HUDEP-2 (cell line): ENCODE measurements around the gene KPNA3.
"Not testable (repeated sequence)": the region's sequence is repeated elsewhere in the genome, so short reads cannot be mapped to it uniquely, and the experiment has no call there.

ENCODE experiments used
- DNase-seq, 76 experiments: peaks; one replicate each; lab custom pipeline; 2025; ENCODE audit not compliant: unreplicated experiment in 76 of 76; lab: John Stamatoyannopoulos, UW

The KPNA3 gene

GRCh38 chr13:49760558-49760957 is 31.9 kb downstream of the KPNA3 start:
- DNase-seq, result no peak

DNA sequence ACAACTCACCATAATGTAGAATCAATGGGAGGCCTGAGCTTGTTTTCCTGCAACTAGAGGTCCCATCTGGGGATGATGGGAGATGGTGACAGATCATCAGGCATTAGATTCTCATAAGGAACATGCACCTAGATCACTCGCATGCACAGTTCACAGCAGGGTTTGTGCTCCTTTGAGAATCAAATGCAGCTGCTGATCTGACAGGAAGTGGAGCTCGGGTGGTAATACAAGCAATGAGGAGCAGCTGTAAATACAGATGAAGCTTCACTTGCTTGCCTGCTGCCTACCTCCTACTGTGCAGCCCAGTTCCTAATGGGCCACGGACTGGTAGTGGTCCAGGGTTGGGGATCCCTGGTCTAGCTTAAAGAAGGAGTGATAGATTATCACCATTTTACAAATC is 33.0 kb downstream of the KPNA3 start:
- DNase-seq, result no peak

DNA sequence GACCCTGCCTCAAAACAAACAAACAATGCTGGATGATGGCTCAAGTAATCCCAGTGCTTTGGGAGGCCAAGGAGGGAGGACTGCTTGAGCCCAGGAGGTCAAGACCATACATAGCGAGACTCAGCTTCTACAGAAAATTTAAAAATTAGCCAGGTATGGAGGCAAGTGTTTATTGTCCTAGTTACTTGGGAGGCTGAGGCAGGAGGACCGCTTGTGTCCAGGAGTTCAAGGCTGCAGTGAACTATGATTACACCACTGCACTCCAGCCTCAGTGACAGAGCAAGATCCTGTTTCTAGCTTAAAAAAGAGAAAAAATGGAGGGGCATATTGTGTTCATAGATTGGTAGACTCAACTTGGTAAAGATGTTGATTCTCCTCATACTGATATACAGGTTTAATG is 36.2 kb downstream of the KPNA3 start:
- DNase-seq, result no peak

DNA sequence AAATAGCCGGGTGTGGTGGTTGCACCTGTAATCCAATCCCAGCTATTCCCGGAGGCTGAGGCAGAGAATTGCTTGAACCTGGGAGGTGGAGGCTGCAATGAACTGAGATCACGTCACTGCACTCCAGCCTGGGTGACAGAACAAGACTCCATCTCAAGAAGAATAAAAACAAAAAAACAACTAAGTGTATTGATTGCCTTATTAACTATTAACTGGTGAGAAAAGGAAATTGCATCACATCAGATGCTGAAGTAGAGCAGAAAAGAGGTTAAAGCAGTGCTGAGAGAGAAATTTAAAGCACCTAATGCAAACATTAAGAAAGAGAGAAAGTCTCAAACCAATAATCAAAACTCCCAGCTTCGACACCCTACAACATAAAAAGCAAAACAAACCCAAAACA is 38.3 kb downstream of the KPNA3 start:
- DNase-seq, result no peak

- no peak for DNase-seq
These were observed 42.6 kb downstream of the KPNA3 start for GRCh38 chr13:49749848-49750247.

DNA sequence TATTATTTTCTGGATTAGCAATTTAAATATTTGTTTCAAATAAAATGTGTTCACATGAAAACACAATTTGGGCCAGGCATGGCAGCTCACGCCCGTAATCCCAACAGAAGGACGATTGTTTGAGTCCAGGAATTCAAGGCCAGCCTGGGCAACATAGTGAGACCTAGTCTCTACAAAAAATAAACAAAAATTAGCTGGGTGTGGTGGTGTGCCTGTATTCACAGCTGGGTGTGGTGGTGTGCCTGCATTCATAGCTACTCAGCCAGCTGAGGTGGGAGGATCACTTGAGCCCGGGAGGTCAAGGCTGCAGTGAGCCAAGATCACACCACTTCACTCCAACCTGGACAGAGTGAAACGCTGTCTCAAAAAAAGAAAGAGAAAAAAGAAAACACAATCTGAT is 46.4 kb downstream of the KPNA3 start:
- peak in 21 of 76 experiments; percentile 1 to 52 (median 26) for DNase-seq

GRCh38 chr13:49740870-49741269 is 51.6 kb downstream of the KPNA3 start:
- no peak for DNase-seq

DNA sequence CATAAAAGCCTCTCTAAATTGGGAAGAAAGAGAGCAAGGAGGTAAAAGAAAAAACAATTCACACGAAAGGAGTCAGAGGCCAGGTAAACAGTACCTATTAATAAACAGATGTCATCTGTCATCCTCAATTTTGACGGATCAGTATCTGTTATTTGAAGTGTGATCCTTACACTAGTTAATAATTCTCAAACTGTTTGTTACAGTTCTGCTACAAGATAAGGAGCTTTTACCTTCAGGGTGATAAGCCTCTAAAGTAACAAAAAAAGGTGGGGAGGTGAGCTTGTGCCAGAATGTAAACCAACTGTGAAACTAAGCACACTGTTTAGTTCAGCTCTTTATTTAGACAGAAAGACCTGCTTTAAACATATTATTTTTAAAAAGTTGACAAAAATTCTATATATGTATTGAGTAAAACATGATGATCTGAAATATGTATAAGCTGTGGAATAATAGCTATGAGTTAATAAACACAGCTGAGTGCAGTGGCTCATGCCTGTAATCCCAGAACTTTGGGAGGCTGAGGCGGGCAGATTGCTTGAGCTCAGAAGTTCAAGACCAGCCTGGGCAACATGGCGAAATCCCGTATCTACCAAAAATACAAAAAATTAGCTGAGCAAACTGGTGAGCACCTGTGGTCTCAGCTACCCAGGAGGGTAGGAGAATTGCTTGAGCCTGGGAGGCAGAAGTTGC is 52.8 kb downstream of the KPNA3 start:
- DNase-seq, result no peak

DNA sequence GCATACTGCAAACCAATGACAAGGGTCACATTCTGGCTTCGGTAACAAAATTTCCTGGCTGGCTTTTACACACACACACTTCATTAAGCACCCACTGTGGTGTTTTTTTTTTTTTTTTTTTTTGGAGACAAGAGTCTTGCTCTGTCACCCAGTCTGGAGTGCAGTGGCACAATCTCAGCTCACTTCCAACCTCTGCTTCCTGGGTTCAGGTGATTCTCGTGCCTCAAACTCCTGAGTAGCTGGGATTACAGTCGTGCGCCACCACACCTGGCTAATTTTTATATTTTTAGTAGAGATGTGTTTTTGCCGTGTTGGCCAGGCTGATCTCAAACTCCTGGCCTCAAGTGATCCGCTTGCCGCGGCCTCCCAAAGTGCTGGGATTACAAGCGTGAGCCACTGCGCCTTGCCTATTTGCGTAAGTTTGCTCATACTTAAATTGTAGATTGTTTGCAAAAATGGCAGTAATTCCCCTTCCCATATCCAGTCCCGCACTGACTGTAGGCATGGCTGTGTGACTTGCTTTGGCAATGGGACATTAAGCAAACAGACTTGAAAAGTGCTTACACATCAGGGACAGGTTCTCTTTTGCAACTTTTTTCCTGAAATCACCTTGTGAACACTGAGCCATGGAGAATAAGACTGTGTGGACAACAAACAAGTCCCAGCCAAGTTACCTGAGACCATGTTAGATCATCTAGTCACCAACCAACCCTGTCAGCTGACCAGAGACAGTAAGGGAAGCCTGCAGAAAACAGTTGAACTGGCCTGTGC is 59.1 kb downstream of the KPNA3 start:
- DNase-seq, result no peak

- peak in 2 of 76 experiments; percentile 1 to 6 for DNase-seq
These were observed 60.7 kb downstream of the KPNA3 start for GRCh38 chr13:49731766-49732165.

- no peak for DNase-seq
These were observed 75.9 kb downstream of the KPNA3 start for GRCh38 chr13:49716615-49717014.

DNA sequence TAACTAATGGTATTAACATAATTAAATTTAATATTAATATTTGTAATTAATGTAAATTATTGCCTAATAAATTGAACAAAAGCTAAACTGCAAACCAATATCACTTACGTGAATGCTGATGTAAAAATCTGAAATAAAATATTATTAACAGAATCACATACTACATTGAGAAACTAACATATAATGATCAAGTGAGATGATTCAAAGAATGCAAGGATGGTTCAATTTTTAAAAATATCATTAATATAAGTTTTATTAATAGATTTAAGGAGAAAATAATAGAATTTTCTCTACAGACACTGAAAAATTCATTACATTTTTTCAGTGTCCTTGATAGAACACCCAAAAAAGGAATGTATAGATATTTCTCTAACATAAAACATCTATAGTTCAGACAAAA is 77.7 kb downstream of the KPNA3 start:
- no peak for DNase-seq

DNA sequence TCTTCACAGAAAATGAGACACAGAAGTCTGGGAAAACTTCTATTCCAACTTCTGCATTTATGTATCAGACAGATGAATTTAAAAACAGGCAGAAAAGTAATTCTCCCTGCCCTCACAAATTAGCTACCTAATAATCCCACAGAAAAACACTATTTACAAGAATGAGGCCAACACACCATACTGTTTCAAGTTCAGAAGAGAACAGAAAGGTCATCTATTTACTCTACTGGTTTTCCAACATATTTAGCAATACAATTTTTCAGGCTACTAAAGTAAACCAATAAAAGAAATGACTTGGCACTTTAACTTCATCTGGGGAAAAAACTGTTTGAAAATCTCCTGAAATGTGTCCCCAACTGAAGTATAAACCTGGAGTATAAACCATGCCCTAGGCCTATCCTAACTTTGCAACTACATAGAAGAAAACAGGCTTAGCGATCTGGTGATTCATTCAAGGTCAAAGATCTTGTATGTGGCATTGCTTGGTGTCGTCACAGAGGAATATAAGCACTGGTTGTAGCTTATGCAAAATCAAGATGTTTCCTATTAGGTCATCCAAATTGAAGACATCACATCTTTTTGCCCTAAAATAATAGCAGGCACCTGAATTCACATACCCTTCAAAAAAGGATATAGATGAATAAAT is 81.1 kb downstream of the KPNA3 start:
- DNase-seq, result no peak

DNA sequence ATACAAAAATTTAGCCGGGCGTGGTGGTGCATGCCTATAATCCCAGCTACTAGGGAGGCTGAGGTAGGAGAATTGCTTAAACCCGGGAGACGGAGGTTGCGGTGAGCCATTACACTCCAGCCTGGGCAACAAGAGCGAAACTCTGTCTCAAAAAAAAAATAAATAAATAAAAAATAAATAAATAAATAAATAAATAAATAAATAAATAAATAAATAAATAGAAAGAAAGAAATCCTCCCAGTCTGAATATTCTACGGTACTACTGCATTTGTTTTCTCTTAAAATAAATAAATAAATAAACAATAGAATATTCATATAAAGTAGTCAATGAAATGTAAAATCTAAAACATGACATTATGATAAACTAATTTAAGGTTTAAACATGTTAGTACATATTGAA is 88.2 kb downstream of the KPNA3 start:
- not testable (repeated sequence) for DNase-seq

DNA sequence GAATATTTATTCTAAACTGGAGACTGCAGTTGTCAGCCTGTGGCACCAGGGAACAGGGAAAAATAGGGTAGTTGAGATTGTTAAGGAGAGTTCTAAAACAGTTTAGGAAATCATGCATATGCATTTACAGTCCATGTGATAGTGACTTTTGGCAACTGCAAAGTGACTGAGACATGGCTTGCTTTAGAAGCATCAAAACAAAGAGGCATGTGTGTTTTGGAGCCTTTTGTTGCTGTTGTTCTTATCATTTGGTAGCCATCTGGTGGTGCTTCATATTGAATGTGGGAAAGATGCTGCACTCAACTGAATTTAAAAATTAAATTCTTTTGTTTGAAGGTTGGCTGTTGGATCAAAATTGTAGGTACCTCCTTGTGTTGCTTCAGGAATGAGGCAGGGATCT is 91.0 kb downstream of the KPNA3 start:
- no peak for DNase-seq

- DNase-seq, result no peak
These were observed 95.0 kb downstream of the KPNA3 start for GRCh38 chr13:49697468-49697867.

DNA sequence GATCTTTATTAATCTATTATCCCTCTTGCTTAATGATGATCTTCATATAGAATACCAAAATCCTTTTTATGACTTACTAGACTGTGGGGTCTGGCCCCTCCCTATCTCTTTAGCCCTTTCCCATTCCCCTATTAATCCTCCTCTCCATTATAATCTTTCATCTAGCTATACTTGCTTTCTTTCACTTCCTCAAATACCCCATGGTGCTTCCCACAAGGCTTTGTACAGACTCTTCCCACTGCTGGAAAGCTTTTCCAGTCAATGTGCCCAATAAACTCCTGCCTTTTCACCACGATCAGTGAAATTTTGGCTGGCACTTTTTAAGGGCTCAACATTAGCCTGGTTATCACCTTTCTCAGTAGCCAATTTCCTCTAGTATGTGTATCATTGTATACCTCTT is 98.0 kb downstream of the KPNA3 start:
- no peak for DNase-seq

GRCh38 chr13:49693877-49694276 is 98.6 kb downstream of the KPNA3 start:
- DNase-seq, result no peak

GRCh38 chr13:49693191-49693733 is 99.2 kb downstream of the KPNA3 start:
- no peak for DNase-seq

DNA sequence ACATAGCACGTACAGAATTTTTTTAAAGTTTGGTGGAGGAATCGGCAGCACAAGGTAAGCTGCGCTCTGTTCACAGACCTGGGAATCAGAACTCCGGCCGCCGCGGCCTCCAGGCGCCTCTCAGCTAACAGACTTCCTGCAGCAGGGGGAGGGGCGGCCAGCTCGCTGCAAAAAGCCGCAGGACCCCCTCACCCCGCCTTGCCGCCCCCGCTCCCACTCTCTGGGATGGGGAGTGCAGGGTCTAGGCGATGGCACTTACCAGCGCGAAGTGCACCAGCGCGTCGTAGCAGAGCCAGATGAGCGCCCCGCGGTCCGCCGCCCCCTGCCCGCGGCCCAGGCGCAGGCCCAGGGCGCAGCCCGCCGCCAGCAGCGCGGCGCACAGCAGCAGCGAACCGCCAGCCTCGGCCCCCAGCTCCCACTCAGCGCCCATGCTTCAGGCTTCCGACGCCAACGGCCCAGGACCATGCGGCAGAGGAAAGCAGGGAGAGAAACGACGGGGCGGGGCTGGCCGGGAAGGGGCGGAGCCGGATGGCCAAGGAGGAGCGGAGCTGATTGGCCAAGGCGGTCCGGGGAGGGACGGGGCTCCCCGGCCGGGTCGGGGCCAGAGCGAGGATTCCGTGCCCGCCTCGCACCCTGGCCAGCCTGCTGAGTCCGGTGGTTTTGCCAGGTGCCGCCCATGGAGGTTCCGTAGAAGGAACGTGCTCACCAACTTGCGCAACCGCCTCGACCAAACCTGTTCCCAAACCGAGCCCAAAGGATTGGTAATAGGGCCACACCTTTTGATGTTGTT is 101.3 kb downstream of the KPNA3 start, which contains the start of gene EBPL:
EBPL (minus strand) TSS at position 492 of the 790 bp plus-strand sequence; CDS start at position 430, 62 bp downstream.
- DNase-seq, result peak in 74 of 76 experiments; percentile 14 to 94 (median 86)
